OCI-LY7 (cell line): ENCODE data around the gene SEC22B.
"Not testable (repeated sequence)": the region's sequence is repeated elsewhere in the genome, so short reads cannot be mapped to it uniquely, and the experiment has no call there.

Experiments used
- CTCF ChIP-seq: fragments of 200-600 bp; sonication (generic); conservative IDR thresholded peaks from 2 replicates; pipeline ENCODE4 v1.5.1; 2014; ENCODE audit warnings: mild to moderate bottlenecking, antibody characterized with exemption, low read length, moderate library complexity, mixed read lengths
- EZH2phosphoT487 ChIP-seq: fragments of 200-600 bp; sonication (generic); IDR thresholded peaks from 2 replicates; pipeline ENCODE4 v1.6.1; 2018; ENCODE audit warnings: low read depth, borderline replicate concordance, mild to moderate bottlenecking, mixed run types, antibody characterized with exemption, low read length, moderate library complexity, mixed read lengths

GRCh38 chr1:120144169-120144568, 32.2 kb downstream of the SEC22B start:
- TF ChIP-seq CTCF, EZH2phosphoT487: not testable (repeated sequence)
